Measurements from ENCODE around the gene KRTAP1-4.

KRTAP1-4 gene

GRCh38 chr17:40986920-40987319 is 43.1 kb downstream of the KRTAP1-4 start:
- no peak overlapping the region for H3K27ac ChIP-seq
- no peak for TF ChIP-seq ZFX (IDR thresholded peaks at IDR 0.05; ENCODE audit: borderline replicate concordance)

GRCh38 chr17:40984226-40984625 is 45.8 kb downstream of the KRTAP1-4 start, which contains the start of gene KRT40:
KRT40 (minus strand) TSS chr17:40984326; CDS start chr17:40984273, 53 bp downstream.
- TF ChIP-seq CTCF (IDR thresholded peaks at IDR 0.05): no peak
- no peak for TF ChIP-seq ZFX (IDR thresholded peaks at IDR 0.05; ENCODE audit: borderline replicate concordance)
- no peak within 1 kb of the TSS for H3K27ac ChIP-seq

GRCh38 chr17:40981115-40981514 is 48.9 kb downstream of the KRTAP1-4 start:
- TF ChIP-seq CTCF (IDR thresholded peaks at IDR 0.05): no peak
- TF ChIP-seq ZFX (IDR thresholded peaks at IDR 0.05; ENCODE audit: borderline replicate concordance): no peak

GRCh38 chr17:40980596-40980995 is 49.4 kb downstream of the KRTAP1-4 start:
- no peak for TF ChIP-seq ZFX (IDR thresholded peaks at IDR 0.05; ENCODE audit: borderline replicate concordance)
- TF ChIP-seq CTCF (IDR thresholded peaks at IDR 0.05): no peak
- no peak overlapping the region for H3K27ac ChIP-seq

More at GRCh38 chr17:40981115-40981514, 48.9 kb downstream of the KRTAP1-4 start:
- no peak overlapping the region for H3K27ac ChIP-seq

GRCh38 chr17:40980117-40980516 is 49.9 kb downstream of the KRTAP1-4 start:
- TF ChIP-seq CTCF (IDR thresholded peaks at IDR 0.05) (no peak), ZFX (IDR thresholded peaks at IDR 0.05; ENCODE audit: borderline replicate concordance) (no peak)

More at GRCh38 chr17:40980117-40980516, 49.9 kb downstream of the KRTAP1-4 start:
- H3K27ac ChIP-seq: no peak overlapping the region

Measured in 22Rv1 (cell line).